ENCODE results near the gene ST3GAL3. TPM values are rescaled to one million over a fixed set of nuclear protein-coding genes. Genes with fewer than 3 reads are reported as not detected.

The ST3GAL3 gene
- total RNA-seq, 1 experiment from 2014 or later = 8.6 TPM

DNA sequence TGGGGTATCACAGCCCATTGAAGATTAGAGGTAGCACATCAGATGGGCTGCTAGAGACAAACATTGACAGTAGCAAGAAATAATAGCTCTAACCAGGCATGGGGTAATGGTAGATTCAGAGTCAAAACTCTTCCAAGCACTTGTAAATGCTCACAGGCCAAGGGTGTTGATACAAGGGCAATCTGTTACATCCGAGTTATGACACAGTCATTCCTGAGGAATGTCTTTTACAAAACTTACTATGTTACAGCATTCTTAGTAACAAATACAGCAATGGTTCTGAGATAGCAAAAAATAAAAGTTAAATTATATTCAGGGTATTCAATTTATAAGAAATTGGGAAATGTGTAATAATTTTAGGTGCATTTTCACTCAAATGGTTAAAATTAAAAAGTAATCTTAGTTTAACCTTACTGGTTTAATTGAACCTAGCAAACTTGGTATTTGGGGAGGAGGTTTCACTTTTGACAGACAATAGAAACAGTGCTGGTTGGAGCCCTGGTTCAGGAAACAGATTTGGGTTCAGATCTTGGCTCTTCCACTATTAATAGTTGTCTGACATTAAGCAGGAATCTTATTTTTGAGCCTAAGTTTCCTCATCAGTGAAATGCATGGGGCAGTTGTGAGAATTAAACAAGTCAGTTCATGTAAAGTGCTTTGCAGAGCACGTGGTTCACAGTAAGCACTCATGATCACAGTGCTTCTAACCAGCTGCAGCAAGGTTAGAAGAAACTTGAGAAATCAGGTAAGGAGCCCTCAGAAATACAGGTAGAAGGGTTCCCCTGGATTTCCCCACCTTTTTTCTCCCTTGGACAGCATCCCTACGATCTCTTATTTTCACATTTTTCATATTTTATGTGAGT is 4.4 kb downstream of the ST3GAL3 start (continued):
- TF ChIP-seq, protein P1, sequence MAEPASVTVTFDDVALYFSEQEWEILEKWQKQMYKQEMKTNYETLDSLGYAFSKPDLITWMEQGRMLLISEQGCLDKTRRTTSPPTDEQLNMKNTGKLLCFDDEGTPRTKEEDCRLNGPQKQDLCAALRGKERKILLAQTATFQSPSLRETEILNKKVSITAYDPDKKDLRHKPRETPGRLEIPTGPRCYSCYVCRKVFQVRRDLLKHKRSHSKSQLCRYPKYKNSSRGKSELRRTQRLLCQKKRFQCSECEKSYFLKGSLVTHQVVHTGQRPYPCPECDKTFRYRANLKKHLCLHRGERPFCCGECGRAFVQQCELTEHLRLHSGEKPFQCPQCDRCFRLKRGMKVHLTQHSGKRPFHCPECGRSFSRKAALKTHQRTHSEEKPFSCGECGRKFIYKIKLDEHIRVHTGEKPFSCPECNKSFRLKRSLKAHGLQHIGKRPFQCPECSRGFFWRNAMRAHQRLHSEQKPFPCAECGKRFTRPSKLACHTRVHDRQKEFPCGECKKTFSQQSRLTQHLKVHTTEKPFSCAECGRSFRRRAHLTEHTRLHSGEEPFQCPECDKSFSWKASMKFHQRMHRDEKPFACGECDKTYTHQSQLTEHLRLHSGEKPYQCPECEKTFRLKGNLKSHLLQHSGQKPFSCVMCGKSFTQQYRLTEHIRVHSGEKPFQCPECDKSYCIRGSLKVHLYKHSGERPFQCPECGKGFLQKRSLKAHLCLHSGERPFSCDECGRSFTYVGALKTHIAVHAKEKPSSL (CRISPR knock-in tag; conservative IDR thresholded peaks at IDR 0.05) = no peak
- TF ChIP-seq, protein P2, sequence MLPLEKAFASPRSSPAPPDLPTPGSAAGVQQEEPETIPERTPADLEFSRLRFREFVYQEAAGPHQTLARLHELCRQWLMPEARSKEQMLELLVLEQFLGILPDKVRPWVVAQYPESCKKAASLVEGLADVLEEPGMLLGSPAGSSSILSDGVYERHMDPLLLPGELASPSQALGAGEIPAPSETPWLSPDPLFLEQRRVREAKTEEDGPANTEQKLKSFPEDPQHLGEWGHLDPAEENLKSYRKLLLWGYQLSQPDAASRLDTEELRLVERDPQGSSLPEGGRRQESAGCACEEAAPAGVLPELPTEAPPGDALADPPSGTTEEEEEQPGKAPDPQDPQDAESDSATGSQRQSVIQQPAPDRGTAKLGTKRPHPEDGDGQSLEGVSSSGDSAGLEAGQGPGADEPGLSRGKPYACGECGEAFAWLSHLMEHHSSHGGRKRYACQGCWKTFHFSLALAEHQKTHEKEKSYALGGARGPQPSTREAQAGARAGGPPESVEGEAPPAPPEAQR (CRISPR knock-in tag; IDR thresholded peaks at IDR 0.05) = no peak

DNA sequence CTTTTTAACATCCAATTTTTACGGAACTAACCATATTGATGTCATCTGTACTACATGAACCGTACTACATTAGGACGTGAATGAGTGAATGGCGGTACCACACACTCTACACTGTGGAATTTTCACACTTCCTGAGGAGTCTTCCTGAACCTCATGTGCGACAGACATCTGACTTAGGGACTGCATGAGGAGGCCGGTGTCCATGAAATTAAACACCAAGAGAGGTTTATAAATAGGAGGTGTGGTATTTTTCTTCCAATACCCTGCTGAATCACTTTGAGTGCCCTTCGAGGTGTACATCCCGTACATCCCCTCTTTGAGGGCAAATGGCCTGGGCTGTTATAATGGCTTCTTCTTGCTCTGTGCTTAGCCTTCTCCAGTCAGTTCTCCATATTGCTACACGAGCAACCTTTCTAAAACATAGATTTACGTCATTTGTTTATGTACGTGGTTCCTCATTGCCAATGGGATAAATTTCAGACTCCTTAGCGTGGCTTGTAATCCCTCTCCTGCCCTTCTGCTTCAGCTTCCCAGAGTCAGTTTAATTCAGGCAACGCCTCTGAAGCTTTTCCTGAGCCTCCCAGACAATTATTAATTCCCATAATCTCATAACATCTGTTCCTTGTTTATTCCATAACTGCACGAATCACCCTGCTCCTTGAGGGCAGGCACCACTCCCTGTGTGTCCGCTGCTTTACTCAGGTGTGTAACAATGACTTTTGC is 9.4 kb downstream of the ST3GAL3 start:
- H3K27me3 Mint-ChIP-seq (ENCODE audit: low read depth) = no peaks in the 10 kb centered on the region
- ChIA-PET CTCF (no interaction called here), POLR2A (no interaction called here)
- ATAC-seq (no peak), DNase-seq (ENCODE audit: low spot score) (no peak)
- H3K36me3 Mint-ChIP-seq = no peaks in the 10 kb centered on the region
- no peak overlapping the region for H3K4me3 Mint-ChIP-seq
- no peak overlapping the region for H3K27ac Mint-ChIP-seq
- H3K4me1 Mint-ChIP-seq = no peaks in the 10 kb centered on the region
- no peaks in the 10 kb centered on the region for H3K9me3 Mint-ChIP-seq
- TF ChIP-seq JUN (CRISPR knock-in tag; IDR thresholded peaks at IDR 0.05) (no peak), FOXP1 (CRISPR knock-in tag; IDR thresholded peaks at IDR 0.05; ENCODE audit: borderline replicate concordance) (no peak), ZNF416 (CRISPR knock-in tag; IDR thresholded peaks at IDR 0.05) (no peak), RORB (CRISPR knock-in tag; IDR thresholded peaks at IDR 0.05) (no peak), ZBTB21 (CRISPR knock-in tag; IDR thresholded peaks at IDR 0.05; ENCODE audit: borderline replicate concordance) (no peak), ZNF263 (CRISPR knock-in tag; IDR thresholded peaks at IDR 0.05; ENCODE audit: low read depth) (no peak), SP1 (CRISPR knock-in tag; conservative IDR thresholded peaks at IDR 0.05) (no peak), MYBL2 (CRISPR knock-in tag; IDR thresholded peaks at IDR 0.05) (no peak), NR1H2 (CRISPR knock-in tag; IDR thresholded peaks at IDR 0.05) (no peak)
- TF ChIP-seq, protein P3, sequence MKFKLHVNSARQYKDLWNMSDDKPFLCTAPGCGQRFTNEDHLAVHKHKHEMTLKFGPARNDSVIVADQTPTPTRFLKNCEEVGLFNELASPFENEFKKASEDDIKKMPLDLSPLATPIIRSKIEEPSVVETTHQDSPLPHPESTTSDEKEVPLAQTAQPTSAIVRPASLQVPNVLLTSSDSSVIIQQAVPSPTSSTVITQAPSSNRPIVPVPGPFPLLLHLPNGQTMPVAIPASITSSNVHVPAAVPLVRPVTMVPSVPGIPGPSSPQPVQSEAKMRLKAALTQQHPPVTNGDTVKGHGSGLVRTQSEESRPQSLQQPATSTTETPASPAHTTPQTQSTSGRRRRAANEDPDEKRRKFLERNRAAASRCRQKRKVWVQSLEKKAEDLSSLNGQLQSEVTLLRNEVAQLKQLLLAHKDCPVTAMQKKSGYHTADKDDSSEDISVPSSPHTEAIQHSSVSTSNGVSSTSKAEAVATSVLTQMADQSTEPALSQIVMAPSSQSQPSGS (CRISPR knock-in tag; IDR thresholded peaks at IDR 0.05; ENCODE audit: borderline replicate concordance, low read depth) = no peak
- TF ChIP-seq, protein P4, sequence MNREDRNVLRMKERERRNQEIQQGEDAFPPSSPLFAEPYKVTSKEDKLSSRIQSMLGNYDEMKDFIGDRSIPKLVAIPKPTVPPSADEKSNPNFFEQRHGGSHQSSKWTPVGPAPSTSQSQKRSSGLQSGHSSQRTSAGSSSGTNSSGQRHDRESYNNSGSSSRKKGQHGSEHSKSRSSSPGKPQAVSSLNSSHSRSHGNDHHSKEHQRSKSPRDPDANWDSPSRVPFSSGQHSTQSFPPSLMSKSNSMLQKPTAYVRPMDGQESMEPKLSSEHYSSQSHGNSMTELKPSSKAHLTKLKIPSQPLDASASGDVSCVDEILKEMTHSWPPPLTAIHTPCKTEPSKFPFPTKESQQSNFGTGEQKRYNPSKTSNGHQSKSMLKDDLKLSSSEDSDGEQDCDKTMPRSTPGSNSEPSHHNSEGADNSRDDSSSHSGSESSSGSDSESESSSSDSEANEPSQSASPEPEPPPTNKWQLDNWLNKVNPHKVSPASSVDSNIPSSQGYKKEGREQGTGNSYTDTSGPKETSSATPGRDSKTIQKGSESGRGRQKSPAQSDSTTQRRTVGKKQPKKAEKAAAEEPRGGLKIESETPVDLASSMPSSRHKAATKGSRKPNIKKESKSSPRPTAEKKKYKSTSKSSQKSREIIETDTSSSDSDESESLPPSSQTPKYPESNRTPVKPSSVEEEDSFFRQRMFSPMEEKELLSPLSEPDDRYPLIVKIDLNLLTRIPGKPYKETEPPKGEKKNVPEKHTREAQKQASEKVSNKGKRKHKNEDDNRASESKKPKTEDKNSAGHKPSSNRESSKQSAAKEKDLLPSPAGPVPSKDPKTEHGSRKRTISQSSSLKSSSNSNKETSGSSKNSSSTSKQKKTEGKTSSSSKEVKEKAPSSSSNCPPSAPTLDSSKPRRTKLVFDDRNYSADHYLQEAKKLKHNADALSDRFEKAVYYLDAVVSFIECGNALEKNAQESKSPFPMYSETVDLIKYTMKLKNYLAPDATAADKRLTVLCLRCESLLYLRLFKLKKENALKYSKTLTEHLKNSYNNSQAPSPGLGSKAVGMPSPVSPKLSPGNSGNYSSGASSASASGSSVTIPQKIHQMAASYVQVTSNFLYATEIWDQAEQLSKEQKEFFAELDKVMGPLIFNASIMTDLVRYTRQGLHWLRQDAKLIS (CRISPR knock-in tag; IDR thresholded peaks at IDR 0.05; ENCODE audit: borderline replicate concordance) = no peak
- TF ChIP-seq, protein P5, sequence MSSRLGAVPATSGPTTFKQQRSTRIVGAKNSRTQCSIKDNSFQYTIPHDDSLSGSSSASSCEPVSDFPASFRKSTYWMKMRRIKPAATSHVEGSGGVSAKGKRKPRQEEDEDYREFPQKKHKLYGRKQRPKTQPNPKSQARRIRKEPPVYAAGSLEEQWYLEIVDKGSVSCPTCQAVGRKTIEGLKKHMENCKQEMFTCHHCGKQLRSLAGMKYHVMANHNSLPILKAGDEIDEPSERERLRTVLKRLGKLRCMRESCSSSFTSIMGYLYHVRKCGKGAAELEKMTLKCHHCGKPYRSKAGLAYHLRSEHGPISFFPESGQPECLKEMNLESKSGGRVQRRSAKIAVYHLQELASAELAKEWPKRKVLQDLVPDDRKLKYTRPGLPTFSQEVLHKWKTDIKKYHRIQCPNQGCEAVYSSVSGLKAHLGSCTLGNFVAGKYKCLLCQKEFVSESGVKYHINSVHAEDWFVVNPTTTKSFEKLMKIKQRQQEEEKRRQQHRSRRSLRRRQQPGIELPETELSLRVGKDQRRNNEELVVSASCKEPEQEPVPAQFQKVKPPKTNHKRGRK (CRISPR knock-in tag; IDR thresholded peaks at IDR 0.05; ENCODE audit: borderline replicate concordance) = no peak
- TF ChIP-seq, protein P6, sequence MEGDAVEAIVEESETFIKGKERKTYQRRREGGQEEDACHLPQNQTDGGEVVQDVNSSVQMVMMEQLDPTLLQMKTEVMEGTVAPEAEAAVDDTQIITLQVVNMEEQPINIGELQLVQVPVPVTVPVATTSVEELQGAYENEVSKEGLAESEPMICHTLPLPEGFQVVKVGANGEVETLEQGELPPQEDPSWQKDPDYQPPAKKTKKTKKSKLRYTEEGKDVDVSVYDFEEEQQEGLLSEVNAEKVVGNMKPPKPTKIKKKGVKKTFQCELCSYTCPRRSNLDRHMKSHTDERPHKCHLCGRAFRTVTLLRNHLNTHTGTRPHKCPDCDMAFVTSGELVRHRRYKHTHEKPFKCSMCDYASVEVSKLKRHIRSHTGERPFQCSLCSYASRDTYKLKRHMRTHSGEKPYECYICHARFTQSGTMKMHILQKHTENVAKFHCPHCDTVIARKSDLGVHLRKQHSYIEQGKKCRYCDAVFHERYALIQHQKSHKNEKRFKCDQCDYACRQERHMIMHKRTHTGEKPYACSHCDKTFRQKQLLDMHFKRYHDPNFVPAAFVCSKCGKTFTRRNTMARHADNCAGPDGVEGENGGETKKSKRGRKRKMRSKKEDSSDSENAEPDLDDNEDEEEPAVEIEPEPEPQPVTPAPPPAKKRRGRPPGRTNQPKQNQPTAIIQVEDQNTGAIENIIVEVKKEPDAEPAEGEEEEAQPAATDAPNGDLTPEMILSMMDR (IDR thresholded peaks at IDR 0.05) = no peak
- TF ChIP-seq, protein P7, sequence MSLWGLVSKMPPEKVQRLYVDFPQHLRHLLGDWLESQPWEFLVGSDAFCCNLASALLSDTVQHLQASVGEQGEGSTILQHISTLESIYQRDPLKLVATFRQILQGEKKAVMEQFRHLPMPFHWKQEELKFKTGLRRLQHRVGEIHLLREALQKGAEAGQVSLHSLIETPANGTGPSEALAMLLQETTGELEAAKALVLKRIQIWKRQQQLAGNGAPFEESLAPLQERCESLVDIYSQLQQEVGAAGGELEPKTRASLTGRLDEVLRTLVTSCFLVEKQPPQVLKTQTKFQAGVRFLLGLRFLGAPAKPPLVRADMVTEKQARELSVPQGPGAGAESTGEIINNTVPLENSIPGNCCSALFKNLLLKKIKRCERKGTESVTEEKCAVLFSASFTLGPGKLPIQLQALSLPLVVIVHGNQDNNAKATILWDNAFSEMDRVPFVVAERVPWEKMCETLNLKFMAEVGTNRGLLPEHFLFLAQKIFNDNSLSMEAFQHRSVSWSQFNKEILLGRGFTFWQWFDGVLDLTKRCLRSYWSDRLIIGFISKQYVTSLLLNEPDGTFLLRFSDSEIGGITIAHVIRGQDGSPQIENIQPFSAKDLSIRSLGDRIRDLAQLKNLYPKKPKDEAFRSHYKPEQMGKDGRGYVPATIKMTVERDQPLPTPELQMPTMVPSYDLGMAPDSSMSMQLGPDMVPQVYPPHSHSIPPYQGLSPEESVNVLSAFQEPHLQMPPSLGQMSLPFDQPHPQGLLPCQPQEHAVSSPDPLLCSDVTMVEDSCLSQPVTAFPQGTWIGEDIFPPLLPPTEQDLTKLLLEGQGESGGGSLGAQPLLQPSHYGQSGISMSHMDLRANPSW (CRISPR knock-in tag; conservative IDR thresholded peaks at IDR 0.05; ENCODE audit: low read depth) = no peak
- TF ChIP-seq, protein P8, sequence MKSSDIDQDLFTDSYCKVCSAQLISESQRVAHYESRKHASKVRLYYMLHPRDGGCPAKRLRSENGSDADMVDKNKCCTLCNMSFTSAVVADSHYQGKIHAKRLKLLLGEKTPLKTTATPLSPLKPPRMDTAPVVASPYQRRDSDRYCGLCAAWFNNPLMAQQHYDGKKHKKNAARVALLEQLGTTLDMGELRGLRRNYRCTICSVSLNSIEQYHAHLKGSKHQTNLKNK (CRISPR knock-in tag; IDR thresholded peaks at IDR 0.05) = no peak

Measured in WTC11 (cell line).